SK-N-MC (cell line): Measurements from ENCODE around the gene LTBP1.

Experiments
- EZH2 ChIP-seq: fragments of 200-600 bp; sonication (generic); IDR thresholded peaks from one replicate; pipeline ENCODE4 v1.6.1; 2017; ENCODE audit warnings: antibody characterized with exemption
- POLR2AphosphoS5 ChIP-seq: IDR thresholded peaks from 2 replicates; pipeline ENCODE4 v1.6.1; 2012; ENCODE audit warnings: mild to moderate bottlenecking, low read depth, low read length, borderline replicate concordance

DNA sequence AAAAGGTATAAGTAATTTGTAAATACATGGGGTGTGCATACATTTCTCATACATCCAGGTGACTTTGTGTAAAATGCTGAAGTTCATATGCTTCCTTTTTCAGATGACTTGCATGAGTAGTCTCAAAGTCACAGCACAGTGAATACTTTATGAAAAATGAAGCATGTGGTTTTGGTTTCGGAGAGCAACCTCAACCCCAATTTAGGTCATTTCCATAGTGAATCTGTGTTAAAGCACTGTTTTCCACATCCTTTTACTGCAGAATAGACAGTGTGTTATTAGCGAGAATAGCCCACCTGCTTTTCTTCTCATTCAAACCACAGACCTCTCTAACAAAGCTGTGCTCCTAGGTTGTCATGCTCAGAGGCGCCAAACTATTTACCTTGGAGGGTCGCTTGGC is 325.2 kb downstream of the LTBP1 start:
- TF ChIP-seq POLR2AphosphoS5 (no peak), EZH2 (no peak)
